ENCODE results near the gene GPR18.
"Not testable (repeated sequence)": the region's sequence is repeated elsewhere in the genome, so short reads cannot be mapped to it uniquely, and the experiment has no call there.

GPR18 gene

DNA sequence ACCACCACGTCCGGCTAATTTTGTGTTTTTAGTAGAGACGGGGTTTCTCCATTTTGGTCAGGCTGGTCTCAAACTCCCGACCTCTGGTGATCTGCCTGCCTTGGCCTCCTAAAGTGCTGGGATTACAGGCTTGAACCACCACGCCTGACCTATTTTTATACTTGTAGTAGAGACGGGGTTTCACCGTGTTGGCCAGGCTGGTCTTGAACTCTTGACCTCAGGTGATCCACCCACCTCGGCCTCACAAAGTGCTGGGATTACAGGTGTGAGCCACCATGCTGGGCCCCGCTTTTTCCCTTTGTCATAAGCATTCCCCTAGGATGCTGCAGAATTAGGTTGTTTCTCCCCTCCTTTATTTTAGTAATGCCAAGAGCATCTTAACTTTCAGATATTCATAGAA, 47.6 kb downstream of the GPR18 start:
- not testable (repeated sequence) for H2AK5ac ChIP-seq (ENCODE audit: low read length); H4K91ac ChIP-seq (ENCODE audit: low read depth, low read length); H2BK5ac ChIP-seq (ENCODE audit: low read depth, low read length, poor library complexity); H3K14ac ChIP-seq (ENCODE audit: low read length); H3K27me3 ChIP-seq (ENCODE audit: insufficient read depth, low read length); H3K27ac ChIP-seq (ENCODE audit: low read depth, low read length); H3K4ac ChIP-seq (ENCODE audit: low read depth, low read length); H3K4me2 ChIP-seq (ENCODE audit: low read length); H3K18ac ChIP-seq (ENCODE audit: low read length); H2AFZ ChIP-seq (ENCODE audit: insufficient read depth, low read length, poor library complexity); H4K8ac ChIP-seq (ENCODE audit: low read depth, low read length); H3K23ac ChIP-seq (ENCODE audit: low read length); H3K9me3 ChIP-seq (ENCODE audit: insufficient read depth, low read depth, low read length); H2BK12ac ChIP-seq (ENCODE audit: low read length); H3K4me1 ChIP-seq (ENCODE audit: control insufficient read depth in 1 of 2, insufficient read depth in 2 of 2, low read length in 2 of 2); H3K4me3 ChIP-seq (ENCODE audit: low read depth, low read length); H3K9ac ChIP-seq (ENCODE audit: low read length); H3K36me3 ChIP-seq (ENCODE audit: control insufficient read depth in 1 of 2, insufficient read depth in 2 of 2, low read length in 2 of 2); H3K79me1 ChIP-seq (ENCODE audit: low read length); H4K12ac ChIP-seq (ENCODE audit: low read depth, low read length); H3K79me2 ChIP-seq (ENCODE audit: control insufficient read depth, insufficient read depth, low read length, poor library complexity); H2BK120ac ChIP-seq (ENCODE audit: insufficient read depth, low read length, poor library complexity); DNase-seq
- no CpG with 5 or more reads among the region's 9 CpGs for WGBS (ENCODE audit: extremely low coverage, insufficient coverage, insufficient read length)

DNA sequence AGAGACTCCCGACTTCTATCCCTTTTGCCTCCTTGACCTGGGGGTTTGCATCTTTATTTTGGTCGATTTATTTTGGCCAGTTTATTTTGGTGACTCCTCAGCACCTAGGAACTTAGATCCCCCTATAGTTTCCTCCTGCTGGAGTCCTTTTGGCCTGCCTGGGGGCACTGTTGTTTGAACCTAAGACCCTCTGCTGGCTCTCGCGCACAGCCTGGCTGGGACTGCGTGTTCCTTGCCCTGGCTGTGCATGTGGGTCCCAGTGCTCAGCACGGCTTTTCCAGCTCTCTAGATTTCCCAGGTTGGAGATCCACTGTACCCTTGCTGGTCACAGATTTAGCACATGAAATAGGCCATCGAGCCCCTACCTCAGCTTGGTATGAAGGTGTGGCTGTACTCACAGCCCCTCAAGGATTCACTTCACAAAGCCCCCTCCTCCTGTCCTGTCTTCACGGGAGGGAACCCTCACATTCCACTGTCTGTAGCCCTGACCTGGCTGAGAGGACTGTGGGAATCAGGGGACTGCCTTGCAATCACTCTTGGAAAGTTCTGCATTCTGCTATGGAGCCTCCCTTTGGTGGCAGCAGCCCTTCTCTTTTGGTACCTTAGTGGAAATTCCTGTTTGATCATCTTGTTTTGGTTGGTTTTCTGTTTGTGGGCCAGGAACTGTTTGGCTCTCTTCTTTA, 49.2 kb downstream of the GPR18 start:
- no peak overlapping the region for H2BK12ac ChIP-seq (ENCODE audit: low read length)
- H3K27me3 ChIP-seq (ENCODE audit: insufficient read depth, low read length), result no peaks in the 10 kb centered on the region
- no peaks in the 10 kb centered on the region for H3K9me3 ChIP-seq (ENCODE audit: insufficient read depth, low read depth, low read length)
- no peaks in the 10 kb centered on the region for H3K79me2 ChIP-seq (ENCODE audit: control insufficient read depth, insufficient read depth, low read length, poor library complexity)
- H3K79me1 ChIP-seq (ENCODE audit: low read length), result no peaks in the 10 kb centered on the region
- WGBS (ENCODE audit: extremely low coverage, insufficient coverage, insufficient read length), result no CpG with 5 or more reads among the region's 8 CpGs
- no peak overlapping the region for H4K12ac ChIP-seq (ENCODE audit: low read depth, low read length)
- no peak overlapping the region for H3K4me2 ChIP-seq (ENCODE audit: low read length)
- H2BK5ac ChIP-seq (ENCODE audit: low read depth, low read length, poor library complexity), result no peak overlapping the region
- no peak overlapping the region for H2AK5ac ChIP-seq (ENCODE audit: low read length)
- H3K23ac ChIP-seq (ENCODE audit: low read length), result no peak overlapping the region
- no peak overlapping the region for H3K27ac ChIP-seq (ENCODE audit: low read depth, low read length)
- H3K14ac ChIP-seq (ENCODE audit: low read length), result no peak overlapping the region
- no peak overlapping the region for H3K18ac ChIP-seq (ENCODE audit: low read length)
- H3K36me3 ChIP-seq (ENCODE audit: control insufficient read depth in 1 of 2, insufficient read depth in 2 of 2, low read length in 2 of 2), result peaks cover 8 to 11% of the 10 kb centered on the region in 2 experiments
- no peak overlapping the region for H2AFZ ChIP-seq (ENCODE audit: insufficient read depth, low read length, poor library complexity)
- DNase-seq, result no peak
- H4K91ac ChIP-seq (ENCODE audit: low read depth, low read length), result no peak overlapping the region
- H2BK120ac ChIP-seq (ENCODE audit: insufficient read depth, low read length, poor library complexity), result no peak overlapping the region
- H3K4ac ChIP-seq (ENCODE audit: low read depth, low read length), result peak overlapping the region; percentile 22
- no peak overlapping the region for H3K4me3 ChIP-seq (ENCODE audit: low read depth, low read length)
- H4K8ac ChIP-seq (ENCODE audit: low read depth, low read length), result no peak overlapping the region
- no peak overlapping the region for H3K9ac ChIP-seq (ENCODE audit: low read length)
- H3K4me1 ChIP-seq (ENCODE audit: control insufficient read depth in 1 of 2, insufficient read depth in 2 of 2, low read length in 2 of 2), result peaks cover 0 to 4% of the 10 kb centered on the region in 2 experiments

DNA sequence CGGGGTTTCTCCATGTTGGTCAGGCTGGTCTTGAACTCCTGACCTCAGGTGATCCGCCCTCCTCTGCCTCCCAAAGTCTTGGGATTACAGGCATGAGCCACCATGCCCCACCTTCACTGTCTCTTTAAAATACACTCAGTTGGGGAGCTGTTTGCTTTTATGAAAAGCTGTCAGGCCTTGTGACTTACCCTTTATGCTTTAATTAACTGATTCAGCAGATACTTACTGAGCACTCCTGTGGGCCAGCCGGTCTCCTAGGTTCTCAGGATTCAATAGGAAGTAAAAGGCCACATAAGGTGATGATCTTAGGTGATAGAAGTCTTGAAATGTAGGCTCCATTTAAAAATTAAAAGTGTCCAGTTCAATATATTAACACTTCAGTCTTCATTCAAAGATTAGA, 50.0 kb downstream of the GPR18 start:
- Histone ChIP-seq H2BK120ac (ENCODE audit: insufficient read depth, low read length, poor library complexity) (no peak overlapping the region), H3K4me2 (ENCODE audit: low read length) (no peak overlapping the region), H3K23ac (ENCODE audit: low read length) (no peak overlapping the region), H3K27ac (ENCODE audit: low read depth, low read length) (no peak overlapping the region), H2BK12ac (ENCODE audit: low read length) (no peak overlapping the region), H3K4me3 (ENCODE audit: low read depth, low read length) (no peak overlapping the region), H3K4ac (ENCODE audit: low read depth, low read length) (no peak overlapping the region), H3K18ac (ENCODE audit: low read length) (no peak overlapping the region), H4K12ac (ENCODE audit: low read depth, low read length) (no peak overlapping the region), H3K36me3 (ENCODE audit: control insufficient read depth in 1 of 2, insufficient read depth in 2 of 2, low read length in 2 of 2) (peaks cover 10 to 11% of the 10 kb centered on the region in 2 experiments), H3K27me3 (ENCODE audit: insufficient read depth, low read length) (no peaks in the 10 kb centered on the region), H3K14ac (ENCODE audit: low read length) (no peak overlapping the region), H3K4me1 (ENCODE audit: control insufficient read depth in 1 of 2, insufficient read depth in 2 of 2, low read length in 2 of 2) (peaks cover 0 to 4% of the 10 kb centered on the region in 2 experiments), H3K9me3 (ENCODE audit: insufficient read depth, low read depth, low read length) (no peaks in the 10 kb centered on the region), H2AFZ (ENCODE audit: insufficient read depth, low read length, poor library complexity) (no peak overlapping the region), H2BK5ac (ENCODE audit: low read depth, low read length, poor library complexity) (no peak overlapping the region), H3K9ac (ENCODE audit: low read length) (no peak overlapping the region), H3K79me2 (ENCODE audit: control insufficient read depth, insufficient read depth, low read length, poor library complexity) (no peaks in the 10 kb centered on the region), H4K8ac (ENCODE audit: low read depth, low read length) (no peak overlapping the region), H3K79me1 (ENCODE audit: low read length) (no peaks in the 10 kb centered on the region), H2AK5ac (ENCODE audit: low read length) (no peak overlapping the region), H4K91ac (ENCODE audit: low read depth, low read length) (no peak overlapping the region)
- WGBS (ENCODE audit: extremely low coverage, insufficient coverage, insufficient read length), result no CpG with 5 or more reads among the region's 3 CpGs
- DNase-seq, result no peak

DNA sequence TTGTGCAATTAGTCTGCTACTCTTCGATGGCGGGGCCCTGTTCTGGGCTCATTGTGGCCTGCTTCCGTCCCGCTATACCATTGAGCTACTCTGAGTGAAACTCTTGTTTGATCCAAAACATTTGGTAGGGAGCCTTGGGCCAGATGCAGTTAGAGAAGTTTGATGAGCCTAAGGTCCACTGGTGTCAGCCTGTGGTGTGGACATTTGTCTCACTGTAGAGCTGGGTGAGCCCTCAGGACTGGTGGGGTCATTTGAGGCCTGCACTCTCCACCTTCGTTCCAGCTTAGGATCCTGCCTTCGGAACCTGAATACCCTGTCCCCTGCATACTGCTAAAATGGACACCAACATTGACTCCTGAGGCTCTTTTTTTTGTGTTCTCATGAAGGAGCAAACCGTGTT, 50.7 kb downstream of the GPR18 start:
- Histone ChIP-seq H3K79me1 (ENCODE audit: low read length) (no peaks in the 10 kb centered on the region), H3K18ac (ENCODE audit: low read length) (no peak overlapping the region), H3K14ac (ENCODE audit: low read length) (no peak overlapping the region), H3K4me1 (ENCODE audit: control insufficient read depth in 1 of 2, insufficient read depth in 2 of 2, low read length in 2 of 2) (peaks cover 0 to 4% of the 10 kb centered on the region in 2 experiments), H3K9ac (ENCODE audit: low read length) (no peak overlapping the region), H3K27me3 (ENCODE audit: insufficient read depth, low read length) (no peaks in the 10 kb centered on the region), H4K8ac (ENCODE audit: low read depth, low read length) (no peak overlapping the region), H2BK5ac (ENCODE audit: low read depth, low read length, poor library complexity) (no peak overlapping the region), H4K91ac (ENCODE audit: low read depth, low read length) (no peak overlapping the region), H3K36me3 (ENCODE audit: control insufficient read depth in 1 of 2, insufficient read depth in 2 of 2, low read length in 2 of 2) (peaks cover 10 to 11% of the 10 kb centered on the region in 2 experiments), H3K79me2 (ENCODE audit: control insufficient read depth, insufficient read depth, low read length, poor library complexity) (peaks cover 3% of the 10 kb centered on the region), H2AK5ac (ENCODE audit: low read length) (no peak overlapping the region), H3K4me3 (ENCODE audit: low read depth, low read length) (no peak overlapping the region), H3K27ac (ENCODE audit: low read depth, low read length) (no peak overlapping the region), H3K4ac (ENCODE audit: low read depth, low read length) (no peak overlapping the region), H3K9me3 (ENCODE audit: insufficient read depth, low read depth, low read length) (no peaks in the 10 kb centered on the region), H3K23ac (ENCODE audit: low read length) (no peak overlapping the region), H2BK120ac (ENCODE audit: insufficient read depth, low read length, poor library complexity) (no peak overlapping the region), H2AFZ (ENCODE audit: insufficient read depth, low read length, poor library complexity) (no peak overlapping the region), H4K12ac (ENCODE audit: low read depth, low read length) (no peak overlapping the region), H3K4me2 (ENCODE audit: low read length) (no peak overlapping the region), H2BK12ac (ENCODE audit: low read length) (no peak overlapping the region)
- WGBS (ENCODE audit: extremely low coverage, insufficient coverage, insufficient read length), result no CpG with 5 or more reads among the region's 7 CpGs
- DNase-seq, result no peak
